OCI-LY3 (cell line): Measurements from ENCODE around the gene GPR162.

Experiments used
- EZH2phosphoT487 ChIP-seq: fragments of 200-600 bp; shearing (Covaris generic); IDR thresholded peaks from 2 replicates; pipeline ENCODE4 v1.6.1; 2018; ENCODE audit warnings: antibody characterized with exemption, mixed run types, low read depth
- TF ChIP-seq, protein P1 (sequence below): fragments of 200-600, 300-600 bp; sonication (generic); IDR thresholded peaks from 2 replicates; pipeline ENCODE4 v1.5.1; 2014; ENCODE audit warnings: antibody characterized with exemption, low read length, low read depth

DNA sequence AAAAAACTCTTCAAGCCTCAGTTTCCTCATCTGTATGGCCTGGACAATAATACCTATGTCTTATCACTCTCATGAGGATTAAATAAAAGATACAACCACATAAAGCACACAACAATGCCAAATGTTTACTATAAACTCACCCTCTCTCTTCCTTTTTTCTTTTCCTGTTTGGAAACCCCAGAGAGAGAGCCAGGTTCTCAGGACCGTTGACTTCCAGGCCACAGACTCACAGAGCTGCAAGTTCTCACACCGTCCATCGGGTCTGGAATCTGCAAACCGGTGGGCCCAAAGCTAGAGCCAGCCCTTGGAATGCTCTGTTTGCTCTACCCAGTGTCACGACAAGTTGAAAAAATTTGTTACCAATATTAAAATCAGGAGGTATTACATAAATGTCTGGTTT is 36.9 kb upstream of the GPR162 start:
- TF ChIP-seq, protein P1, sequence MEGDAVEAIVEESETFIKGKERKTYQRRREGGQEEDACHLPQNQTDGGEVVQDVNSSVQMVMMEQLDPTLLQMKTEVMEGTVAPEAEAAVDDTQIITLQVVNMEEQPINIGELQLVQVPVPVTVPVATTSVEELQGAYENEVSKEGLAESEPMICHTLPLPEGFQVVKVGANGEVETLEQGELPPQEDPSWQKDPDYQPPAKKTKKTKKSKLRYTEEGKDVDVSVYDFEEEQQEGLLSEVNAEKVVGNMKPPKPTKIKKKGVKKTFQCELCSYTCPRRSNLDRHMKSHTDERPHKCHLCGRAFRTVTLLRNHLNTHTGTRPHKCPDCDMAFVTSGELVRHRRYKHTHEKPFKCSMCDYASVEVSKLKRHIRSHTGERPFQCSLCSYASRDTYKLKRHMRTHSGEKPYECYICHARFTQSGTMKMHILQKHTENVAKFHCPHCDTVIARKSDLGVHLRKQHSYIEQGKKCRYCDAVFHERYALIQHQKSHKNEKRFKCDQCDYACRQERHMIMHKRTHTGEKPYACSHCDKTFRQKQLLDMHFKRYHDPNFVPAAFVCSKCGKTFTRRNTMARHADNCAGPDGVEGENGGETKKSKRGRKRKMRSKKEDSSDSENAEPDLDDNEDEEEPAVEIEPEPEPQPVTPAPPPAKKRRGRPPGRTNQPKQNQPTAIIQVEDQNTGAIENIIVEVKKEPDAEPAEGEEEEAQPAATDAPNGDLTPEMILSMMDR = no peak
- TF ChIP-seq EZH2phosphoT487 = no peak
